HCT116 (cell line): ENCODE results near the gene CUX1. TPM values are rescaled to one million over a fixed set of nuclear protein-coding genes. Genes with fewer than 3 reads are reported as not detected.
A peak's percentile ranks its signal among the peaks of the same experiment; 100 is the strongest.

Experiments used
- ATAC-seq: fragments of 200-7000 bp; cut with Tn5 transposase; 2 replicates; pipeline ENCODE4 v1.9.1; 2020; ENCODE audit warnings: mild to moderate bottlenecking, moderate library complexity
- BruUV-seq: library from RNA; stranded (reverse); fragments of 400-500 nt; replicated peaks from 2 replicates; lab custom pipeline; 2021; lab: Mats Ljungman, UMichigan
- CTCF ChIA-PET: fragments of 300-600 bp; sonication (Branson Sonifier 250); formaldehyde crosslinking; loops from one replicate; lab custom pipeline; 2021; ENCODE audit warnings: antibody characterized with exemption; lab: Charles Lee
- POLR2A ChIA-PET: fragments of 300-600, 350-600 bp; sonication (Branson Sonifier 250); formaldehyde crosslinking; loops from one replicate; lab custom pipeline; 2021; ENCODE audit warnings: antibody characterized with exemption; lab: Charles Lee
- RAD21 ChIA-PET, 2 experiments: fragments of 300-600 bp; sonication (Branson Sonifier 250); formaldehyde crosslinking; loops; one replicate each; lab custom pipeline; 2023; ENCODE audit warnings: low total read pairs in 2 of 2; ENCODE audit not compliant: uncharacterized antibody in 2 of 2, unreplicated experiment in 2 of 2, low non-redundant PET in 1 of 2; lab: Charles Lee
- DNase-seq: peaks from one replicate; pipeline ENCODE4 v3.0.0-alpha.2; 2010; ENCODE audit warnings: low read depth, low spot score
- H2AFZ ChIP-seq: fragments of 200-600 bp; shearing (Covaris generic), sonication (generic); 2 replicates; pipeline ENCODE4 v1.6.1; 2017; ENCODE audit warnings: low read depth, mixed run types, mixed read lengths, antibody characterized with exemption, low read length; ENCODE audit not compliant: poor library complexity, severe bottlenecking
- H3K27ac ChIP-seq: 2 replicates; pipeline ENCODE4 v1.5.1; 2012; ENCODE audit warnings: low read depth, low read length
- H3K27me3 ChIP-seq: fragments of 200-600 bp; sonication (generic); 2 replicates; pipeline ENCODE4 v1.6.1; 2016; ENCODE audit warnings: mixed run types, low read length, mixed read lengths; ENCODE audit not compliant: insufficient read depth
- H3K36me3 ChIP-seq, 2 experiments: fragments of 200-500 bp in 1 of 2; fragments of 200-600 bp in 1 of 2; sonication (Bioruptor generic) in 1 of 2; sonication (generic) in 1 of 2; 2 replicates each; pipeline versions ENCODE4 v1.5.1 to v1.6.1; 2014 to 2016; ENCODE audit warnings: low read length in 2 of 2, inconsistent platforms in 1 of 2, mixed read lengths in 1 of 2, mixed run types in 1 of 2; ENCODE audit not compliant: insufficient read depth in 2 of 2, control insufficient read depth in 1 of 2
- H3K4me1 ChIP-seq, 2 experiments: fragments of 200-600 bp in 1 of 2; sonication (generic) in 1 of 2; 2 replicates each; pipeline versions ENCODE4 v1.5.1 to v1.6.1; 2012 to 2017; ENCODE audit warnings: low read length in 2 of 2, inconsistent platforms in 1 of 2, mild to moderate bottlenecking in 1 of 2, mixed read lengths in 1 of 2, mixed run types in 1 of 2, moderate library complexity in 1 of 2; ENCODE audit not compliant: insufficient read depth in 2 of 2, control insufficient read depth in 1 of 2
- H3K4me2 ChIP-seq: fragments of 200-600 bp; sonication (generic); 2 replicates; pipeline ENCODE4 v1.6.1; 2017; ENCODE audit warnings: mixed run types, low read length, mixed read lengths
- H3K4me3 ChIP-seq, 2 experiments: fragments of 200-600 bp in 1 of 2; sonication (generic) in 1 of 2; replicated peaks in 1 of 2; 2 replicates each; pipeline ENCODE4 v1.5.1; 2011 to 2016; ENCODE audit warnings: low read length in 2 of 2, control low read depth in 1 of 2, low read depth in 1 of 2, mild to moderate bottlenecking in 1 of 2, mixed read lengths in 1 of 2, mixed run types in 1 of 2
- H3K79me2 ChIP-seq: fragments of 200-600 bp; sonication (generic); 2 replicates; pipeline ENCODE4 v1.6.1; 2017; ENCODE audit warnings: mild to moderate bottlenecking, mixed run types, low read length, moderate library complexity, mixed read lengths; ENCODE audit not compliant: insufficient read depth
- H3K9ac ChIP-seq: fragments of 200-600 bp; sonication (generic); 2 replicates; pipeline ENCODE4 v1.6.1; 2016; ENCODE audit warnings: low read length, mixed read lengths
- H3K9me2 ChIP-seq: fragments of 200-600 bp; sonication (generic), shearing (Covaris generic); 2 replicates; pipeline ENCODE4 v1.6.1; 2017; ENCODE audit warnings: mixed run types, mild to moderate bottlenecking, moderate library complexity; ENCODE audit not compliant: insufficient read depth
- H3K9me3 ChIP-seq, 2 experiments: fragments of 200-500 bp in 1 of 2; fragments of 200-600 bp in 1 of 2; sonication (Bioruptor generic) in 1 of 2; sonication (generic) in 1 of 2; 2 replicates each; pipeline ENCODE4 v1.6.1; 2014 to 2017; ENCODE audit warnings: low read length in 2 of 2, mixed read lengths in 2 of 2, inconsistent platforms in 1 of 2, low read depth in 1 of 2, mild to moderate bottlenecking in 1 of 2, mixed run types in 1 of 2, moderate library complexity in 1 of 2; ENCODE audit not compliant: control insufficient read depth in 1 of 2, insufficient read depth in 1 of 2
- H4K20me1 ChIP-seq: fragments of 200-600 bp; sonication (generic), shearing (Covaris generic); 2 replicates; pipeline ENCODE4 v1.6.1; 2017; ENCODE audit warnings: mixed run types, mild to moderate bottlenecking, moderate library complexity; ENCODE audit not compliant: insufficient read depth
- EGR1 ChIP-seq: IDR thresholded peaks from 2 replicates; pipeline ENCODE4 v1.6.1; 2012; ENCODE audit warnings: low read depth
- EZH2 ChIP-seq: fragments of 200-600 bp; sonication (generic); IDR thresholded peaks from 2 replicates; pipeline ENCODE4 v1.6.1; 2017; ENCODE audit warnings: antibody characterized with exemption, mixed run types
- FOSL1 ChIP-seq: IDR thresholded peaks from 2 replicates; pipeline ENCODE4 v1.6.1; 2012; ENCODE audit warnings: low read depth
- JUND ChIP-seq: IDR thresholded peaks from 2 replicates; pipeline ENCODE4 v1.6.1; 2012
- POLR2A ChIP-seq: IDR thresholded peaks from 2 replicates; pipeline ENCODE4 v1.7.0; 2011; ENCODE audit warnings: borderline replicate concordance; ENCODE audit not compliant: insufficient read depth, insufficient read length; ENCODE audit errors: extremely low read depth
- POLR2AphosphoS5 ChIP-seq: IDR thresholded peaks from 2 replicates; pipeline ENCODE4 v1.6.1; 2011; ENCODE audit warnings: mild to moderate bottlenecking, low read depth, low read length, moderate library complexity
- RAD21 ChIP-seq: IDR thresholded peaks from 2 replicates; pipeline ENCODE4 v1.6.1; 2012; ENCODE audit warnings: low read depth, mild to moderate bottlenecking
- SIN3A ChIP-seq: IDR thresholded peaks from 2 replicates; pipeline ENCODE4 v1.6.1; 2012; ENCODE audit warnings: low read depth
- SP1 ChIP-seq: IDR thresholded peaks from 2 replicates; pipeline ENCODE4 v1.6.1; 2012; ENCODE audit warnings: low read depth
- SRF ChIP-seq: IDR thresholded peaks from 2 replicates; pipeline ENCODE4 v1.6.1; 2012; ENCODE audit warnings: low read depth
- TCF7L2 ChIP-seq: IDR thresholded peaks from 2 replicates; pipeline ENCODE4 v1.7.0; 2011; ENCODE audit warnings: borderline replicate concordance, inconsistent platforms; ENCODE audit not compliant: insufficient read depth, insufficient read length; ENCODE audit errors: extremely low read depth
- ZFX ChIP-seq: fragments of 450-650 bp; IDR thresholded peaks from 2 replicates; pipeline ENCODE4 v1.6.1; 2017
- ZNF274 ChIP-seq: fragments of 200-500 bp; sonication (Bioruptor generic); IDR thresholded peaks from 2 replicates; pipeline ENCODE4 v1.6.1; 2014; ENCODE audit warnings: mild to moderate bottlenecking, low read depth, low read length, inconsistent platforms
- intact Hi-C: fragments of 100-400 bp; cut with micrococcal nuclease; formaldehyde crosslinking; loops from 2 replicates; pipeline ENCODE4 v1.10.0; 2022
- total RNA-seq: library from RNA; stranded (reverse); gene quantifications from one replicate; pipeline ENCODE4 v1.2.1, GENCODE V29; 2021; ENCODE audit not compliant: unreplicated experiment
- TF ChIP-seq, protein P1 (sequence below): IDR thresholded peaks from 2 replicates; pipeline ENCODE4 v1.6.1; 2012
- TF ChIP-seq, protein P2 (sequence below): IDR thresholded peaks from 2 replicates; pipeline ENCODE4 v1.6.1; 2011; ENCODE audit warnings: mild to moderate bottlenecking, low read length, moderate library complexity; ENCODE audit not compliant: insufficient replicate concordance; ENCODE audit errors: extremely low read depth
- TF ChIP-seq, protein P3 (sequence below): IDR thresholded peaks from 2 replicates; pipeline ENCODE4 v1.6.1; 2012
- TF ChIP-seq, protein P4 (sequence below): IDR thresholded peaks from 2 replicates; pipeline ENCODE4 v1.6.1; 2012; ENCODE audit warnings: low read depth

The CUX1 gene
- total RNA-seq, 1 experiment from 2014 or later = 68.9 TPM

DNA sequence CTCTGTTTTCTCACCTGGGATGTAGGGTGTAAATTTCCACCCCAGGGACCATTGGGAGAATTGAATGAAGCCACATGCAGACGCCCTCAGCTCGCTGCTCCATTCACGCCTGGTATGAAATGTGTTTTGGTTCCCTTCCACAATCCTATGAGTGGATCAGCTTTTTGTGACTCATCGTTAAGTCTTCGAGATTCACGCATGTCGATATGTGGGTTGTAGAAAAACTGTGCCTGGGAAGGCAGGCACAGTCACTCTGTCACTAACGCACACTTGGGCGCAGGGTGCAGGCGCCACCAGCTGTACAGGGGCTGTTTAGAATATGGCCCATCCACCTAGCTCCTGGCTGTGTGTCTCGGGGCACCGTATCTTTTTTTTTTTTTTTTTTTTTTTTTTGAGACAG, 405.0 kb downstream of the CUX1 start:
- DNase-seq (no peak), ATAC-seq (0 out of 2 replicates have a peak, but pooled peaks have one; percentile 27)
- intact Hi-C loops = no loop called here
- Histone ChIP-seq H3K79me2 (no peaks in the 10 kb centered on the region), H3K4me1 (no peaks in the 10 kb centered on the region), H3K4me2 (no peak overlapping the region), H4K20me1 (no peaks in the 10 kb centered on the region), H3K27me3 (no peaks in the 10 kb centered on the region), H3K27ac (no peak overlapping the region), H2AFZ (no peak overlapping the region), H3K9me3 (no peaks in the 10 kb centered on the region), H3K4me3 (no peak overlapping the region), H3K36me3 (no peaks in the 10 kb centered on the region), H3K9me2 (no peaks in the 10 kb centered on the region), H3K9ac (no peak overlapping the region)
- no TSS peak for BruUV-seq
- ChIA-PET POLR2A (interaction anchor here (0.6 kb wide), 1 partner anchor 91 kb away, joined by 3 read pairs; no protein-coding TSS in a partner anchor), CTCF (no interaction called here), RAD21 (no interaction called here)
- TF ChIP-seq RAD21 (0 out of 2 replicates have a peak, but pooled peaks have one; percentile 9), SIN3A (no peak), ZNF274 (no peak), JUND (no peak), SRF (no peak), FOSL1 (no peak)

DNA sequence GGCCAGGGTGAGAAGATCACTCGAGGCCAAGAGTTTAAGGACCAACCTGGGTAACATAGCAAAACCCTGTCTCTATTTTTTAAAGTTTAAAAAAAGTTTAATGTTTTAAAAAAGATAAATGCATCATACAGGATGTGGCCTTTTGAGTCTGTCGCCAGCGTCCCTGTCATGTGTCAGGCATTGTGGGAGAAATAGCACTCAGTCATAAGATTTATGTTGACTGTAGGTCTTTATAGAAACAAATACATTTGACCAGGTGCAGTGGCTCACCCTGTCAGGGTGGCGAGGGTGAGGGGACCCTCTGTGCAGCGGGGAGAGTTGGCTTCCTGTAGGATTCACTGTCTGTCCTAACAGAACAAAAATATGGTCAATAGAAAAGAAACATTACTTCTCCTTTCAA, 405.8 kb downstream of the CUX1 start:
- Histone ChIP-seq H3K4me3 (no peak overlapping the region), H3K27ac (no peak overlapping the region), H3K4me1 (no peaks in the 10 kb centered on the region), H3K79me2 (no peaks in the 10 kb centered on the region), H3K36me3 (no peaks in the 10 kb centered on the region), H2AFZ (no peak overlapping the region), H3K4me2 (no peak overlapping the region), H3K9me2 (no peaks in the 10 kb centered on the region), H3K9me3 (no peaks in the 10 kb centered on the region), H3K9ac (no peak overlapping the region), H4K20me1 (no peaks in the 10 kb centered on the region), H3K27me3 (no peaks in the 10 kb centered on the region)
- no peak for DNase-seq
- POLR2A ChIA-PET = no interaction called here
- intact Hi-C loops = no loop called here
- TF ChIP-seq, protein P1, sequence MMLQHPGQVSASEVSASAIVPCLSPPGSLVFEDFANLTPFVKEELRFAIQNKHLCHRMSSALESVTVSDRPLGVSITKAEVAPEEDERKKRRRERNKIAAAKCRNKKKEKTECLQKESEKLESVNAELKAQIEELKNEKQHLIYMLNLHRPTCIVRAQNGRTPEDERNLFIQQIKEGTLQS = no peak
- no peak for TF ChIP-seq ZFX
- TF ChIP-seq, protein P2, sequence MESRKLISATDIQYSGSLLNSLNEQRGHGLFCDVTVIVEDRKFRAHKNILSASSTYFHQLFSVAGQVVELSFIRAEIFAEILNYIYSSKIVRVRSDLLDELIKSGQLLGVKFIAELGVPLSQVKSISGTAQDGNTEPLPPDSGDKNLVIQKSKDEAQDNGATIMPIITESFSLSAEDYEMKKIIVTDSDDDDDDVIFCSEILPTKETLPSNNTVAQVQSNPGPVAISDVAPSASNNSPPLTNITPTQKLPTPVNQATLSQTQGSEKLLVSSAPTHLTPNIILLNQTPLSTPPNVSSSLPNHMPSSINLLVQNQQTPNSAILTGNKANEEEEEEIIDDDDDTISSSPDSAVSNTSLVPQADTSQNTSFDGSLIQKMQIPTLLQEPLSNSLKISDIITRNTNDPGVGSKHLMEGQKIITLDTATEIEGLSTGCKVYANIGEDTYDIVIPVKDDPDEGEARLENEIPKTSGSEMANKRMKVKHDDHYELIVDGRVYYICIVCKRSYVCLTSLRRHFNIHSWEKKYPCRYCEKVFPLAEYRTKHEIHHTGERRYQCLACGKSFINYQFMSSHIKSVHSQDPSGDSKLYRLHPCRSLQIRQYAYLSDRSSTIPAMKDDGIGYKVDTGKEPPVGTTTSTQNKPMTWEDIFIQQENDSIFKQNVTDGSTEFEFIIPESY = no peak
- no peak for TF ChIP-seq EZH2
- TF ChIP-seq POLR2AphosphoS5 = no peak
- TF ChIP-seq POLR2A = no peak
- TF ChIP-seq, protein P3, sequence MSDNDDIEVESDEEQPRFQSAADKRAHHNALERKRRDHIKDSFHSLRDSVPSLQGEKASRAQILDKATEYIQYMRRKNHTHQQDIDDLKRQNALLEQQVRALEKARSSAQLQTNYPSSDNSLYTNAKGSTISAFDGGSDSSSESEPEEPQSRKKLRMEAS = no peak
- no peak for TF ChIP-seq TCF7L2
- no peak for TF ChIP-seq EGR1
- no peak for TF ChIP-seq SP1
- TF ChIP-seq, protein P4, sequence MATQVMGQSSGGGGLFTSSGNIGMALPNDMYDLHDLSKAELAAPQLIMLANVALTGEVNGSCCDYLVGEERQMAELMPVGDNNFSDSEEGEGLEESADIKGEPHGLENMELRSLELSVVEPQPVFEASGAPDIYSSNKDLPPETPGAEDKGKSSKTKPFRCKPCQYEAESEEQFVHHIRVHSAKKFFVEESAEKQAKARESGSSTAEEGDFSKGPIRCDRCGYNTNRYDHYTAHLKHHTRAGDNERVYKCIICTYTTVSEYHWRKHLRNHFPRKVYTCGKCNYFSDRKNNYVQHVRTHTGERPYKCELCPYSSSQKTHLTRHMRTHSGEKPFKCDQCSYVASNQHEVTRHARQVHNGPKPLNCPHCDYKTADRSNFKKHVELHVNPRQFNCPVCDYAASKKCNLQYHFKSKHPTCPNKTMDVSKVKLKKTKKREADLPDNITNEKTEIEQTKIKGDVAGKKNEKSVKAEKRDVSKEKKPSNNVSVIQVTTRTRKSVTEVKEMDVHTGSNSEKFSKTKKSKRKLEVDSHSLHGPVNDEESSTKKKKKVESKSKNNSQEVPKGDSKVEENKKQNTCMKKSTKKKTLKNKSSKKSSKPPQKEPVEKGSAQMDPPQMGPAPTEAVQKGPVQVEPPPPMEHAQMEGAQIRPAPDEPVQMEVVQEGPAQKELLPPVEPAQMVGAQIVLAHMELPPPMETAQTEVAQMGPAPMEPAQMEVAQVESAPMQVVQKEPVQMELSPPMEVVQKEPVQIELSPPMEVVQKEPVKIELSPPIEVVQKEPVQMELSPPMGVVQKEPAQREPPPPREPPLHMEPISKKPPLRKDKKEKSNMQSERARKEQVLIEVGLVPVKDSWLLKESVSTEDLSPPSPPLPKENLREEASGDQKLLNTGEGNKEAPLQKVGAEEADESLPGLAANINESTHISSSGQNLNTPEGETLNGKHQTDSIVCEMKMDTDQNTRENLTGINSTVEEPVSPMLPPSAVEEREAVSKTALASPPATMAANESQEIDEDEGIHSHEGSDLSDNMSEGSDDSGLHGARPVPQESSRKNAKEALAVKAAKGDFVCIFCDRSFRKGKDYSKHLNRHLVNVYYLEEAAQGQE = no peak
- TF ChIP-seq FOSL1 = no peak
- TF ChIP-seq JUND = no peak
- ATAC-seq = no peak
- CTCF ChIA-PET = no interaction called here
- RAD21 ChIA-PET = no interaction called here
- BruUV-seq = no TSS peak
